Suprapubic skin (tissue), 4 donors: ENCODE measurements around the gene SEPTIN12.

Experiments used
- CTCF ChIP-seq, 2 donors: fragments of 200-600 bp in 1 of 2; fragments of 450-650 bp in 1 of 2; sonication (generic) in 1 of 2; IDR thresholded peaks; one replicate each; pipeline ENCODE4 v1.5.1; 2016 to 2019; ENCODE audit warnings: antibody characterized with exemption in 2 of 2, mild to moderate bottlenecking in 1 of 2, moderate library complexity in 1 of 2
- EP300 ChIP-seq: sonication (generic); formaldehyde crosslinking; IDR thresholded peaks from one replicate; pipeline ENCODE4 v1.6.1; 2017; ENCODE audit warnings: antibody characterized with exemption
- POLR2A ChIP-seq, 2 donors: fragments of 450-650 bp; IDR thresholded peaks; one replicate each; pipeline ENCODE4 v1.6.1; 2017; ENCODE audit warnings: antibody characterized with exemption in 2 of 2, mild to moderate bottlenecking in 2 of 2, moderate library complexity in 2 of 2
- POLR2AphosphoS5 ChIP-seq, 3 donors: sonication (generic); formaldehyde crosslinking; IDR thresholded peaks; one replicate each; pipeline ENCODE4 v1.6.1; 2017; ENCODE audit warnings: antibody characterized with exemption in 3 of 3

GRCh38 chr16:4820652-4821051 lies 32.5 kb upstream of the SEPTIN12 start:
- TF ChIP-seq POLR2AphosphoS5 (IDR thresholded peaks at IDR 0.05) (no peak), CTCF (IDR thresholded peaks at IDR 0.05) (no peak), POLR2A (IDR thresholded peaks at IDR 0.05) (no peak), EP300 (no peak)
